ENCODE results near the gene EDDM3A. TPM values are rescaled to one million over a fixed set of nuclear protein-coding genes. Genes with fewer than 3 reads are reported as not detected.

Gene EDDM3A
- total RNA-seq, 1 experiment from 2014 or later = not detected

GRCh38 chr14:20719777-20720176 is 25.9 kb upstream of the EDDM3A start:
- no peaks in the 10 kb centered on the region for H3K4me1 ChIP-seq (ENCODE audit: insufficient read depth, low read length, poor library complexity, severe bottlenecking)
- H3K4me3 ChIP-seq (ENCODE audit: low read depth, low read length, poor library complexity, severe bottlenecking) = no peak overlapping the region
- H3K27ac ChIP-seq (ENCODE audit: low read depth, low read length, poor library complexity, severe bottlenecking) = no peak overlapping the region
- DNase-seq (ENCODE audit: low spot score) = no peak
- peaks cover 6% of the 10 kb centered on the region for H3K27me3 ChIP-seq (replicated peaks; ENCODE audit: insufficient read depth, low read depth, low read length, poor library complexity)
- POLR2A ChIA-PET (ENCODE audit: low non-redundant PET) = interaction anchor here (0.7 kb wide), 1 partner anchor 617 kb away, joined by 3 read pairs; no protein-coding TSS in a partner anchor
- TF ChIP-seq EZH2 (IDR thresholded peaks at IDR 0.05; ENCODE audit: borderline replicate concordance, low read depth, low read length, poor library complexity, severe bottlenecking) = no peak
- TF ChIP-seq, protein P1, sequence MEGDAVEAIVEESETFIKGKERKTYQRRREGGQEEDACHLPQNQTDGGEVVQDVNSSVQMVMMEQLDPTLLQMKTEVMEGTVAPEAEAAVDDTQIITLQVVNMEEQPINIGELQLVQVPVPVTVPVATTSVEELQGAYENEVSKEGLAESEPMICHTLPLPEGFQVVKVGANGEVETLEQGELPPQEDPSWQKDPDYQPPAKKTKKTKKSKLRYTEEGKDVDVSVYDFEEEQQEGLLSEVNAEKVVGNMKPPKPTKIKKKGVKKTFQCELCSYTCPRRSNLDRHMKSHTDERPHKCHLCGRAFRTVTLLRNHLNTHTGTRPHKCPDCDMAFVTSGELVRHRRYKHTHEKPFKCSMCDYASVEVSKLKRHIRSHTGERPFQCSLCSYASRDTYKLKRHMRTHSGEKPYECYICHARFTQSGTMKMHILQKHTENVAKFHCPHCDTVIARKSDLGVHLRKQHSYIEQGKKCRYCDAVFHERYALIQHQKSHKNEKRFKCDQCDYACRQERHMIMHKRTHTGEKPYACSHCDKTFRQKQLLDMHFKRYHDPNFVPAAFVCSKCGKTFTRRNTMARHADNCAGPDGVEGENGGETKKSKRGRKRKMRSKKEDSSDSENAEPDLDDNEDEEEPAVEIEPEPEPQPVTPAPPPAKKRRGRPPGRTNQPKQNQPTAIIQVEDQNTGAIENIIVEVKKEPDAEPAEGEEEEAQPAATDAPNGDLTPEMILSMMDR (conservative IDR thresholded peaks at IDR 0.05; ENCODE audit: low read depth, low read length) = no peak
- H3K36me3 ChIP-seq (ENCODE audit: insufficient read depth, low read length, poor library complexity, severe bottlenecking) = no peaks in the 10 kb centered on the region
- no TSS peak for BruUV-seq (replicated peaks)
- no peaks in the 10 kb centered on the region for H3K9me3 ChIP-seq (ENCODE audit: low read depth, low read length, poor library complexity, severe bottlenecking)
- CTCF ChIA-PET = no interaction called here
- intact Hi-C loops (cut with micrococcal nuclease; ENCODE audit: unreplicated experiment) = no loop called here

DNA sequence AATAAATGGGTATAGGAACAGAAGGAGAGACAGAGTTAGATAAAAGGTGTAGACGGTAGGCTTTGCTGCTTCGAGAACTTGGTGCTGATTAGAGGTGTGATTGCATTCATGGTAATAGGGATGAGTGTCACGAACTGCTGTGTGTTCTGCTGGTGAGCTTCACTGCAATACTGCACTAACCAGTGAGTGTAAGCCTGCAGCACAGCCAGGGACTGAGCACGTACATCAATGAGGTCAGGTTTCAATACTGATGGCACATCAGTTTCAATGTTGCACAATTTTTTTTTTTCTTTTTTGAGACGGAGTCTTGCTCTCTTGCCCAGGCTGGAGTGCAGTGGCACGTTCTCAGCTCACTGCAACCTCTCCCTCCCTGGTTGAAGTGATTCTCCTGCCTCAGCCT is 24.9 kb upstream of the EDDM3A start:
- DNase-seq (ENCODE audit: low spot score) = no peak
- intact Hi-C loops (cut with micrococcal nuclease; ENCODE audit: unreplicated experiment) = no loop called here
- Histone ChIP-seq H3K27ac (ENCODE audit: low read depth, low read length, poor library complexity, severe bottlenecking) (no peak overlapping the region), H3K4me1 (ENCODE audit: insufficient read depth, low read length, poor library complexity, severe bottlenecking) (no peaks in the 10 kb centered on the region), H3K9me3 (ENCODE audit: low read depth, low read length, poor library complexity, severe bottlenecking) (no peaks in the 10 kb centered on the region), H3K27me3 (replicated peaks; ENCODE audit: insufficient read depth, low read depth, low read length, poor library complexity) (peaks cover 12% of the 10 kb centered on the region), H3K36me3 (ENCODE audit: insufficient read depth, low read length, poor library complexity, severe bottlenecking) (no peaks in the 10 kb centered on the region), H3K4me3 (ENCODE audit: low read depth, low read length, poor library complexity, severe bottlenecking) (no peak overlapping the region)
- TF ChIP-seq EZH2 (IDR thresholded peaks at IDR 0.05; ENCODE audit: borderline replicate concordance, low read depth, low read length, poor library complexity, severe bottlenecking) = no peak
- TF ChIP-seq, protein P1 (conservative IDR thresholded peaks at IDR 0.05; ENCODE audit: low read depth, low read length) = no peak
- BruUV-seq (replicated peaks) = no TSS peak
- CTCF ChIA-PET = no interaction called here
- POLR2A ChIA-PET (ENCODE audit: low non-redundant PET) = no interaction called here

DNA sequence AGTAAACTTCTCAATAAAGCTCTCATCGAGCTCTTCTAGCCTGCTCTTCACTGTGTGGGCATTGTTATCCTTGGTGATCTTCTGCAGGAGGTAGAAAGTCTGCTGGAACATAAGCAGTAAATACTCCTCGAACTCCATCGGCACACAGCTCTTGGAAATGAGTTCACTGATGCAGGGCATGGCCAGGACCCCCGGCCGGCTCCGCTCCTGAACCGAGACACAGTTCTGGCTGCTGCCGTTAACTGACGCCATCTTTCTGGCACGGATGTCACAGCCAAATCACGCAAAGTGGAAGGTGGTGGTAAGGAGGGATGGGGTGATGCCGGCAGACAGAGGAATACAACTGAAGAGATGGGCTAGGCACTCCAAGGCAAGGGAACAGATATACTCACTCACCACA is 23.7 kb upstream of the EDDM3A start:
- DNase-seq (ENCODE audit: low spot score) = no peak
- ChIA-PET POLR2A (ENCODE audit: low non-redundant PET) (no interaction called here), CTCF (interaction anchor here (0.5 kb wide), 1 partner anchor 284 kb away, joined by 6 read pairs; no protein-coding TSS in a partner anchor)
- peaks cover 12% of the 10 kb centered on the region for H3K27me3 ChIP-seq (replicated peaks; ENCODE audit: insufficient read depth, low read depth, low read length, poor library complexity)
- BruUV-seq (replicated peaks) = no TSS peak
- TF ChIP-seq, protein P1 (conservative IDR thresholded peaks at IDR 0.05; ENCODE audit: low read depth, low read length) = no peak
- TF ChIP-seq EZH2 (IDR thresholded peaks at IDR 0.05; ENCODE audit: borderline replicate concordance, low read depth, low read length, poor library complexity, severe bottlenecking) = no peak
- no peak overlapping the region for H3K4me3 ChIP-seq (ENCODE audit: low read depth, low read length, poor library complexity, severe bottlenecking)
- no peaks in the 10 kb centered on the region for H3K4me1 ChIP-seq (ENCODE audit: insufficient read depth, low read length, poor library complexity, severe bottlenecking)
- H3K27ac ChIP-seq (ENCODE audit: low read depth, low read length, poor library complexity, severe bottlenecking) = no peak overlapping the region
- no peaks in the 10 kb centered on the region for H3K9me3 ChIP-seq (ENCODE audit: low read depth, low read length, poor library complexity, severe bottlenecking)
- intact Hi-C loops (cut with micrococcal nuclease; ENCODE audit: unreplicated experiment) = no loop called here
- H3K36me3 ChIP-seq (ENCODE audit: insufficient read depth, low read length, poor library complexity, severe bottlenecking) = no peaks in the 10 kb centered on the region

Measured in A673 (cell line).